ENCODE results near the gene MACC1. TPM values are rescaled to one million over a fixed set of nuclear protein-coding genes. Genes with fewer than 3 reads are reported as not detected.

MACC1 gene
- total and polyA plus RNA-seq, 2 of the 13 experiments (the other 11 are each of a cell fraction or from before 2014, with no cell fraction given) = 0.04 TPM; not detected in 1

GRCh38 chr7:20264623-20265022 lies 47.4 kb upstream of the MACC1 start:
- intact Hi-C loops (cut with micrococcal nuclease; ENCODE audit: unreplicated experiment) (no loop called here), in situ Hi-C loops (cut with HindIII; ENCODE audit: extremely low pct_ligation_motif_present, low pct_unique_long_range_greater_than_20kb) (no loop called here)
- no peak for TF ChIP-seq HDAC1 (CRISPR knock-in tag; IDR thresholded peaks at IDR 0.05)
- no peak for TF ChIP-seq ZNF615 (CRISPR knock-in tag; IDR thresholded peaks at IDR 0.05; ENCODE audit: borderline replicate concordance)
- no peak for TF ChIP-seq ZNF562 (CRISPR knock-in tag; IDR thresholded peaks at IDR 0.05; ENCODE audit: borderline replicate concordance)
- TF ChIP-seq ZBTB39 (CRISPR knock-in tag; IDR thresholded peaks at IDR 0.05) = no peak
- TF ChIP-seq ZNF142 (CRISPR knock-in tag; IDR thresholded peaks at IDR 0.05) = no peak
- CTCF ChIA-PET (ENCODE audit: low intra/inter-chr PET ratio, low total read pairs) = no interaction called here
- POLR2A ChIA-PET = no interaction called here
- no peak for ATAC-seq
- no peak overlapping the region for H3K27ac ChIP-seq (ENCODE audit: extremely low read length, insufficient read depth, low read length)
- H4K20me1 ChIP-seq (ENCODE audit: insufficient read depth, low read length) = no peaks in the 10 kb centered on the region
- FAIRE-seq = no peak
- no peaks in the 10 kb centered on the region for H3K4me1 ChIP-seq (ENCODE audit: insufficient read depth, low read length)
- 5% methylated on average over 2 of the region's 2 CpGs for WGBS (ENCODE audit: low lambda C conversion rate)
- no peak overlapping the region for H3K4me2 ChIP-seq (ENCODE audit: low read depth, low read length)
- H3K27me3 ChIP-seq (ENCODE audit: control insufficient read depth in 1 of 2, insufficient read depth in 2 of 2, low read length in 2 of 2) = no peaks in the 10 kb centered on the region
- no peak overlapping the region for H2AFZ ChIP-seq (ENCODE audit: low read length)
- H3K36me3 ChIP-seq (replicated peaks in 1 of 2; ENCODE audit: control insufficient read depth in 1 of 2, insufficient read depth in 2 of 2, low read length in 2 of 2) = no peaks in the 10 kb centered on the region
- DNase-seq (ENCODE audit: low spot score) = no peak
- no peaks in the 10 kb centered on the region for H3K9me3 ChIP-seq (ENCODE audit: low read length)
- H3K9ac ChIP-seq (ENCODE audit: insufficient read depth, low read depth, low read length) = no peak overlapping the region
- no peaks in the 10 kb centered on the region for H3K79me2 ChIP-seq (ENCODE audit: insufficient read depth, low read length)
- H3K4me3 ChIP-seq (replicated peaks in 1 of 3; ENCODE audit: insufficient read depth in 1 of 3, low read depth in 2 of 3, low read length in 3 of 3) = no peak overlapping the region
- BruUV-seq (replicated peaks) = no TSS peak
